Non-pigmented ciliary epithelial cell (primary cell): ENCODE results near the gene SNAI1.

Experiments used
- DNase-seq: peaks from one replicate; pipeline ENCODE4 v3.0.0-alpha.2; 2010; ENCODE audit warnings: low read depth

The SNAI1 gene

DNA sequence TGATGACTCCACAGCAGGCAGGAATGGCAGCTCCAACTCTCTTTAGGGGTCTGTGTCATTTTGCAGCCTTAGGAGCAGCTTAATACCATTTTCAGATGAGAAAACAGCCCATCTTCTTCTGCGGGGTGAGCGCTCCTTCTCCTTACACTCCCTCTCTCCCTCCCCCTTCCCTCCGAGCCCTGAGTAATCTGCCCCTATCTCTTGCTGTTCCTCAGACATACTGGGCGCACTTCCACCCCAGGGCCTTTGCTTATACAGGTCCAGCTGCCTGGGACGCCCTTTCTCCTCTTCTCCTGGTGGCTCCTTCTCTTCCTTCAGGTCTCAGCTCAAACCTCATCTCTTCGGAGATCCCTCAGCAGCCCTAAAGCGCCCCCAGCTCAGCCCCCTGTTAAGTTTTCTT, 54.8 kb downstream of the SNAI1 start:
- no peak for DNase-seq

DNA sequence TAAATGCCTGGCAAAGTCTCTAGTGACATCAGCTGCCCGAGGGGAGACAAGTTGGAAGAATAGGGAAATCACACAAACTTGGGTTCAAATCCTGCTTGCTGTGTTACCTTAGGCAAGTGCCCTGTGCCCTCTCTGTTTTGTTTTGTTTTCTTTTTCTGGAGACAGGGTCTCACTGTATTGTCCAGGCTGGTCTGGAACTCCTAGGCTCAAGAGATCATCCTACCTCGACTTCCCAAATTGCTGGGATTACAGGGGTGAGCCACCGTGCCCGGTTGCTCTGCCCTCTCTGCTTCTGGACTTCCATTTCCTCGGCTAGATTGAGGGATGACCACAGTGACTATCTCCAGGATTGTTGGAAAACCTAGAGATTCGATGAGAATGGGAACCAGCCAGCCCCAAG, 55.4 kb downstream of the SNAI1 start:
- no peak for DNase-seq
